ENCODE results near the gene TAOK3.
"Not testable (repeated sequence)": the region's sequence is repeated elsewhere in the genome, so short reads cannot be mapped to it uniquely, and the experiment has no call there.

Gene TAOK3

DNA sequence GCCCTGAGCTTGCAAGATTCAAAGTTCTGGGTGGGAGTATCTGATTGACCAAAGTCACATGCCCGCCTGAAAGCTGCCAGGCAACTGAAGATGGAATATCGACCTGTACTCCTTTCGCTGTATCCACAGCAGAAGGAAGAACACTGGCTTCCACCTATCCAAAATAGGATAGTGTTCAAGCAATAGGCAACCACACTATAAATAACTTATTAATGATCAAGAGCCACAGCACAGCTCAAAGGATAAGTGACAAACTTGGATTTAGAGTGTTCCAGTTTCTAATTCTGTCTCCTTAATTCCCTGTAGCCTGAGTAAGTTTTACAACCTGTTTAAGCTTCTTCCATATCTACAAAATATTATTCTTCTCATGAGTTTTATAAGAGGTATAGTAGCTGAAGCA, 89.9 kb downstream of the TAOK3 start:
- no peak overlapping the region for H3K4me3 ChIP-seq (ENCODE audit: low read length)
- no peak for DNase-seq (ENCODE audit: low read depth)
- TF ChIP-seq, protein P1, sequence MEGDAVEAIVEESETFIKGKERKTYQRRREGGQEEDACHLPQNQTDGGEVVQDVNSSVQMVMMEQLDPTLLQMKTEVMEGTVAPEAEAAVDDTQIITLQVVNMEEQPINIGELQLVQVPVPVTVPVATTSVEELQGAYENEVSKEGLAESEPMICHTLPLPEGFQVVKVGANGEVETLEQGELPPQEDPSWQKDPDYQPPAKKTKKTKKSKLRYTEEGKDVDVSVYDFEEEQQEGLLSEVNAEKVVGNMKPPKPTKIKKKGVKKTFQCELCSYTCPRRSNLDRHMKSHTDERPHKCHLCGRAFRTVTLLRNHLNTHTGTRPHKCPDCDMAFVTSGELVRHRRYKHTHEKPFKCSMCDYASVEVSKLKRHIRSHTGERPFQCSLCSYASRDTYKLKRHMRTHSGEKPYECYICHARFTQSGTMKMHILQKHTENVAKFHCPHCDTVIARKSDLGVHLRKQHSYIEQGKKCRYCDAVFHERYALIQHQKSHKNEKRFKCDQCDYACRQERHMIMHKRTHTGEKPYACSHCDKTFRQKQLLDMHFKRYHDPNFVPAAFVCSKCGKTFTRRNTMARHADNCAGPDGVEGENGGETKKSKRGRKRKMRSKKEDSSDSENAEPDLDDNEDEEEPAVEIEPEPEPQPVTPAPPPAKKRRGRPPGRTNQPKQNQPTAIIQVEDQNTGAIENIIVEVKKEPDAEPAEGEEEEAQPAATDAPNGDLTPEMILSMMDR (conservative IDR thresholded peaks at IDR 0.05; ENCODE audit: low read depth, low read length) = no peak

DNA sequence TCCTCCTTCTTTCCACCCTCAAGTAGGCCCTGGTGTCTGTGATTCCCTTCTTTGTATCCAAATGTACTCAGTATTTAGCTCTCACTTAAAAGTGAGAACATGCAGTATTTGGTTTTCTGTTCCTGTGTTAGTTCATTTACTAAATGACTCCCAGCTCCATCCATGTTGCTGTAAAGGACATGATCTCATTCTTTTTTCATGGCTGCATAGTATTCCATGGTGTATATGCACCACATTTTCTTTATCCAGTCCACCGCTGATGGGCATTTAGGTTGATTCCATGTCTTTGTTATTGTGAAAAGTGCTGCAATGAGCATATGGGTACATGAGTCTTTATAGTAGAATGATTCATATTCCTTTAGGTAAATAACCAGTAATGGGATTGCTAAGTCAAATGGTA, 94.4 kb downstream of the TAOK3 start:
- H3K4me3 ChIP-seq (ENCODE audit: low read length); DNase-seq (ENCODE audit: low read depth): not testable (repeated sequence)

DNA sequence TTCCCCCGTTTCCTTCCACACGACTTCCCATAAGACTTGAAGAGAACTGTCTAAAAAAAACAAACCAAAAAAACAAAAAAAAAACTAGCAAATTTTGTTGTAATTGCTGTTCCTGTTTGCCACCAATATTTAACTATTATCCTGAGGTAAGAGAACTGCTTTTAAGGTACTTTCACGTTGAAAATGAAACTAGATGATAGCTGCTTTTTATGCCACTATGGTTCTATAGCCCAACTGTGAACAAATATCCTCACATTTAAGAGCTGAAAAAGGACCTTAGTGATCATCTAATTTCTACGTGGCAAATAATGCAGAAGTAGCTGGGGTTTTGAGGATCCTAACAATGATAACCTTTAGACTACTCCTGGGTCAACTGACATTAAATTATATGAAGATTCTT, 98.6 kb downstream of the TAOK3 start:
- no peak overlapping the region for H3K4me3 ChIP-seq (ENCODE audit: low read length)
- no peak for DNase-seq (ENCODE audit: low read depth)
- TF ChIP-seq, protein P1 (conservative IDR thresholded peaks at IDR 0.05; ENCODE audit: low read depth, low read length) = no peak

DNA sequence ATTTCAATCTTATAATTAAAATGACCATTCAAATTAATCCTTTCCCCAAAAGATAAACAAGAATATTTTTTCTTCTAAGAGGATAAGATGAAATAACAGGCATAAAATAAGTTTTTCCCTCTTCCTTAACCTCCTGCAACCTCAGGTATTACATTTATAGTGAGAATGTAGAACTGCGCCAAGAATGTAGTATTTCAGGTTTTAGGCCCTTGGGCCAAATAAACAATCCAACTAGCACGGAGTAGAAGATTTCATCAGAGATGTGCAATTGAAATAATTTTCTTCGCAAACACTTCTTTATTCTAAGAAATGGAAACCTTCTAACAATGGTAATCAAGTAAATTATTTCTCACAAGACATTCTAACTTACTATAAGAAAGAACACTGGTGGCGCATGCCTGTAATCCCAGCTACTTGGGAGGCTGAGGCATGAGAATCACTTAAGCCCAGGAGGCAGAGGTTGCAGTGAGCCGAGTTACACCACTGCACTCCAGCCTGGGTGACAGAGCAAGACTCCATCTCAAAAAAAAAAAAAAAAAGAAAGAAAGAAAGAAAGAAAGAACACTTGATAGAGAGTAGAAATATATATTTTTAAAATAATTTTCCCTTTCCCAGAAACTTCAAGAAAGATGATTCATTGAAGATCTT, 100.8 kb downstream of the TAOK3 start:
- TF ChIP-seq, protein P1 (conservative IDR thresholded peaks at IDR 0.05; ENCODE audit: low read depth, low read length) = no peak
- DNase-seq (ENCODE audit: low read depth) = no peak
- no peak overlapping the region for H3K4me3 ChIP-seq (ENCODE audit: low read length)

DNA sequence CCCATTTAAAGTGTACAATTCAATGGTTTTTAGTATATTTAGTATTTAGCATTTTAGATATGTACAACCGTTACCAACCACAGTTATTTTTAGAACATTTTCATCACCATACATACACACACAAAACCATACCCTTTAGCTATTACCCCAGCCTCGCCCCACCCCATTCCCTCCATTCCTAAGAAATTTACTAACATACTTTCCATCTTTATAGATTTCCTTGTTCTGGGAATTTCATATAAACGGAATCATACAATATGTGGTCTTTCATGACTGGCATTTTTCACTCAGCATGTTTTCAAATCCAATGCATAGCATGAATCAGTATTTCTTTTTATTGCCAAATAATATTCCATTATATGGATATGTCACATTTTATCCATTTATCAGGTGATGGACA, 101.5 kb downstream of the TAOK3 start:
- DNase-seq (ENCODE audit: low read depth) = no peak
- H3K4me3 ChIP-seq (ENCODE audit: low read length) = no peak overlapping the region
- TF ChIP-seq, protein P1 (conservative IDR thresholded peaks at IDR 0.05; ENCODE audit: low read depth, low read length) = no peak

DNA sequence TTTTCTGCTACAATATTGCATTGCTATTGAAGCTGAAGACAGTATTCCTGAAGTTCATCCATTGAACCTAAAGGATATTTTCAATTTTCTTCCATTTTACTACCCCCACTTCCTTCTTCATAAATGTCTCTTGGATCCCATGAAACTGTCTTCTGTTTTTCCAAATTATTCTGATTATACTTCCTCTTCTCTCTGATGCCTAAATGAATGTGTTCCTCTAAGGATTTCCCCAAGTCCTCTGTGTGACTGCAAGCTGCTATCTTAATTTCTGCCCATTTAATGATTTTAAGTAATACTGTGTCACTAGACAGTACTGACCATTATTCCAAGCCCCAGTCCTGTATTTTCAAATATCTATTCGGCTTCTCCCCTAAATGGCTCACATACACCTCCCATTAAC, 102.9 kb downstream of the TAOK3 start:
- TF ChIP-seq, protein P1 (conservative IDR thresholded peaks at IDR 0.05; ENCODE audit: low read depth, low read length) = no peak
- no peak for DNase-seq (ENCODE audit: low read depth)
- H3K4me3 ChIP-seq (ENCODE audit: low read length) = no peak overlapping the region

DNA sequence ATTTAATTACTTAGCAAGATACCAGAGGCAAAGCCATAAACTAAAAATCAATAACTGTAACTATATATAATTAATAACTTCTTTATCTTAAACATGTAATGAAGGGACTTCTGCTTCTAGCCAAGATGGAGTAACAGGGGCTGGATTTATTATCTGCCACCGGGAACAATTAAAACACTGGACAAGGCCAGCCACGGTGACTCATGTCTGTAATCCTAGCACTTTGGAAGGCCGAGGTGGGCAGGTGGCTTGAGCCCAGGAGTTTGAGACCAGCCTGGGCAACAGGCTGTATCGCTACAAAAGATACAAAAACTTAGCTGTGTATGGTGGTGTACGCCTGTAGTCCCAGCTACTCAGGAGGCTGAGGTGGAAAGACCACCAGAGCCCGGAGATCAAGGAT, 113.6 kb downstream of the TAOK3 start:
- TF ChIP-seq, protein P1 (conservative IDR thresholded peaks at IDR 0.05; ENCODE audit: low read depth, low read length) = no peak
- H3K4me3 ChIP-seq (ENCODE audit: low read length) = no peak overlapping the region
- DNase-seq (ENCODE audit: low read depth) = peak; percentile 4

Measured in retinal pigment epithelial cell (primary cell).